Spinal cord (tissue), 10 donors: ENCODE data around the gene SOX5. TPM values are rescaled to one million over a fixed set of nuclear protein-coding genes. Genes with fewer than 3 reads are reported as not detected.

Experiments used
- DNase-seq, 6 donors: peaks; one replicate each; pipeline versions ENCODE4 v3.0.0 to v3.0.0-alpha.2; 2013 to 2015; ENCODE audit warnings: low spot score in 6 of 6, low read depth in 4 of 6
- H3K27ac ChIP-seq: one replicate; pipeline ENCODE4 v1.5.1; 2013; ENCODE audit warnings: low read depth, low read length, control low read depth
- H3K27me3 ChIP-seq: one replicate; pipeline ENCODE4 v1.6.1; 2013; ENCODE audit warnings: low read length; ENCODE audit not compliant: control insufficient read depth, insufficient read depth
- H3K36me3 ChIP-seq: one replicate; pipeline ENCODE4 v1.6.1; 2013; ENCODE audit warnings: low read length; ENCODE audit not compliant: control insufficient read depth, insufficient read depth
- H3K4me1 ChIP-seq: one replicate; pipeline ENCODE4 v1.6.1; 2013; ENCODE audit warnings: low read length; ENCODE audit not compliant: control insufficient read depth, insufficient read depth
- H3K4me3 ChIP-seq: one replicate; pipeline ENCODE4 v1.5.1; 2013; ENCODE audit warnings: low read depth, low read length, control low read depth
- H3K9me3 ChIP-seq: one replicate; pipeline ENCODE4 v1.6.1; 2013; ENCODE audit warnings: low read length; ENCODE audit not compliant: control insufficient read depth, insufficient read depth
- WGBS: methylation state at CpG from one replicate; pipeline ENCODE4 v1.1.5; 2013; ENCODE audit warnings: missing lambda C conversion rate; ENCODE audit not compliant: insufficient coverage; 5-methylcytosine and 5-hydroxymethylcytosine counted together
- polyA plus RNA-seq, 2 donors: library from polyadenylated mRNA; unstranded; fragments of 120-200 nt; gene quantifications; one replicate each; pipeline ENCODE4 v1.2.1, GENCODE V29; 2013; ENCODE audit not compliant: insufficient read length in 2 of 2
- total RNA-seq, 2 donors: library from RNA; depleted of rRNA in 1 of 2; stranded (reverse); fragments of 120-200 nt in 1 of 2; fragments of >200 nt in 1 of 2; gene quantifications; one replicate each; pipeline versions ENCODE4 v1.2.3 to v1.2.4, GENCODE V29; 2013 to 2014
- donor health status: healthy.

The SOX5 gene
- total and polyA plus RNA-seq, 4 donors, result 20.3 to 48.8 (median 41.8) TPM

DNA sequence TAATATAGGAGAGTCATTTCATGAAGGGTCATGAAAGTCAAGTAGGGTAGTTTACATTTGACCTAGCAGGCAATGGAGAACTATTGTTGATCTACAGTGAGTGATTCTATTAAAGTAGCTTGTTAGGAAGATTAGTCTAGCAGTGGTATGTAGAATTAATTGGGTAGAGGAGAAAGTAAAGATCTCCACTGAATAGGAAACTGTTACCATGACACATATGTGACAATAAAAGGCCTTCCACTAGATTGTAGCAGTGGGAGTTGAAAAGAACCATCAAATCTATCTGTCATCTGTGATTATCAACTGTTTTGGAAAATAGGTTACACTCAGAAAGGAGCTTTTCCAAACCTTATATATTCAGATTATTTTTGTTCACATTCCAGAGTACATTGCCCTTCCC is 92.3 kb downstream of the SOX5 start:
- H3K4me3 ChIP-seq, result no peak overlapping the region
- H3K36me3 ChIP-seq, result no peaks in the 10 kb centered on the region
- no peaks in the 10 kb centered on the region for H3K27me3 ChIP-seq
- no peak for DNase-seq
- no peaks in the 10 kb centered on the region for H3K4me1 ChIP-seq
- no peak overlapping the region for H3K27ac ChIP-seq
- H3K9me3 ChIP-seq, result peaks cover 7% of the 10 kb centered on the region

DNA sequence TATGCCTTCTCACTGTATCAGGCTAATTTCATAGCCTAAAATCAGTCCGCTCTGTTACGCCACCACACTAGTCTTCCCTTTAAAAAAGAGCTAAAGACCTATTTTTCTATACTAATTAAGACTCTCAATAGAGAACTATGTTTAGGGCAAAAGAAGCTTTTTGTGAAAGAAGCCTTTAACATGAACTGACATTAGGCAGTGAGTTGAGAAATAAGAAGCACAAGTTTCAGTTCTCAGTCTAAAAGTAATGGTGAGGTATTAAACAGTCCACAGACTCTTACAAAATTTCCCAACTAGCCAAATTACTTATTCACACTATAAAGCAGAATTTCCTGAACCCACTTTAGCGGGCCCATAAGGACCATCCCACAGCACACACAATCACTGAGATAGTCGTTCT is 93.7 kb downstream of the SOX5 start:
- WGBS, result no CpG with 5 or more reads among the region's 4 CpGs
- Histone ChIP-seq H3K4me3 (no peak overlapping the region), H3K27me3 (no peaks in the 10 kb centered on the region), H3K9me3 (peaks cover 7% of the 10 kb centered on the region), H3K36me3 (no peaks in the 10 kb centered on the region), H3K4me1 (no peaks in the 10 kb centered on the region), H3K27ac (no peak overlapping the region)
- DNase-seq, result no peak

- Histone ChIP-seq H3K4me3 (no peak overlapping the region), H3K27ac (no peak overlapping the region), H3K9me3 (peaks cover 7% of the 10 kb centered on the region), H3K4me1 (no peaks in the 10 kb centered on the region), H3K27me3 (no peaks in the 10 kb centered on the region), H3K36me3 (no peaks in the 10 kb centered on the region)
- no peak for DNase-seq
Observed at GRCh38 chr12:23854598-23854997, 94.9 kb downstream of the SOX5 start.

DNA sequence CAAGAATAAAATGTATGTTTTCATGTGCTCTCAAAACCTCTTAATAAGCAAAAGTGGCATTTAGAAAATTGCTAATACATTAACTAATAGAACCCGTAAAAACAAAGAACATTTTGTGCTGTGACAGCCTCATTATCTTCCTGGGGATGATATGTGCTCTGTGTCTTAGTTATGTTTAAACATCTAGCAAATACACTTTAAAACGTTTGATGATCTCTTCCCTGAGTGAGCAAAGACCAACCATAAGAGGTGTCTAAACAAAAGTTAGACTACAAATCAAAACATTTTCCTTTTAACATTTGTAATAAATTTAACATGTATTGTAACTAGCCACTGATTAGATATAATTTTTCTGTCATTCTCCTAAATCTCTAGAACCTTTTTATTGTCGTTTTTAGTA is 95.8 kb downstream of the SOX5 start:
- Histone ChIP-seq H3K9me3 (peaks cover 3% of the 10 kb centered on the region), H3K27me3 (no peaks in the 10 kb centered on the region), H3K4me1 (no peaks in the 10 kb centered on the region), H3K27ac (no peak overlapping the region), H3K4me3 (no peak overlapping the region), H3K36me3 (no peaks in the 10 kb centered on the region)
- no CpG with 5 or more reads among the region's 3 CpGs for WGBS
- DNase-seq, result no peak

GRCh38 chr12:23851602-23852001 is 97.9 kb downstream of the SOX5 start:
- no CpG with 5 or more reads among the region's 2 CpGs for WGBS
- H3K4me1 ChIP-seq, result no peaks in the 10 kb centered on the region
- H3K4me3 ChIP-seq, result no peak overlapping the region
- no peak overlapping the region for H3K27ac ChIP-seq
- DNase-seq, result no peak
- no peaks in the 10 kb centered on the region for H3K27me3 ChIP-seq
- no peaks in the 10 kb centered on the region for H3K9me3 ChIP-seq
- H3K36me3 ChIP-seq, result no peaks in the 10 kb centered on the region

DNA sequence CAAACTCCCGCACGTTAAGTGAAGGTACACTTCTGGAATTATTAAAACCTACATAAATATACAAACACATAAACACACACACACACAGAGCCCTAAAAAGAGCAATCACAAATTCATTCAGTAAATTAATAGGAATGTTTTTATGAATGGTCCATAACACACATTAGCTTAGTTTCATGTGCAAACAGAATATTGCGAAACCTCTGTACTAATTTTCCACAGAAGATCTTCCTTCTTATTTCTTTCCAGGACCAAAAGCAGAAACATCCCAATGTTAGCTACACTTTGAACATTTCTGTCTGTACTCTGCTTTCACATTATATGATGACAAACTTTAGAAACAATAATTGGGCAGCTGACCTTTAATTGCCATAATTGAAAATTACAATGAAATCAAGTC is 101.6 kb downstream of the SOX5 start:
- DNase-seq, result no peak
- no peaks in the 10 kb centered on the region for H3K27me3 ChIP-seq
- no peaks in the 10 kb centered on the region for H3K36me3 ChIP-seq
- no peak overlapping the region for H3K27ac ChIP-seq
- H3K4me3 ChIP-seq, result no peak overlapping the region
- no CpG with 5 or more reads among the region's 3 CpGs for WGBS
- H3K9me3 ChIP-seq, result no peaks in the 10 kb centered on the region
- no peaks in the 10 kb centered on the region for H3K4me1 ChIP-seq

GRCh38 chr12:23843958-23844357 is 105.5 kb downstream of the SOX5 start:
- H3K27me3 ChIP-seq, result no peaks in the 10 kb centered on the region
- WGBS, result no CpG with 5 or more reads among the region's 4 CpGs
- DNase-seq, result no peak

GRCh38 chr12:23834076-23834475 is 115.4 kb downstream of the SOX5 start:
- H3K27ac ChIP-seq, result no peak overlapping the region
- no peak for DNase-seq
- WGBS, result 83% methylated on average over 4 of the region's 7 CpGs
- no peaks in the 10 kb centered on the region for H3K9me3 ChIP-seq
- no peak overlapping the region for H3K4me3 ChIP-seq
- no peaks in the 10 kb centered on the region for H3K27me3 ChIP-seq
- no peaks in the 10 kb centered on the region for H3K4me1 ChIP-seq
- H3K36me3 ChIP-seq, result no peaks in the 10 kb centered on the region

More at GRCh38 chr12:23843958-23844357, 105.5 kb downstream of the SOX5 start:
- no peak overlapping the region for H3K4me3 ChIP-seq
- H3K27ac ChIP-seq, result no peak overlapping the region
- H3K36me3 ChIP-seq, result no peaks in the 10 kb centered on the region
- H3K9me3 ChIP-seq, result no peaks in the 10 kb centered on the region
- H3K4me1 ChIP-seq, result no peaks in the 10 kb centered on the region

DNA sequence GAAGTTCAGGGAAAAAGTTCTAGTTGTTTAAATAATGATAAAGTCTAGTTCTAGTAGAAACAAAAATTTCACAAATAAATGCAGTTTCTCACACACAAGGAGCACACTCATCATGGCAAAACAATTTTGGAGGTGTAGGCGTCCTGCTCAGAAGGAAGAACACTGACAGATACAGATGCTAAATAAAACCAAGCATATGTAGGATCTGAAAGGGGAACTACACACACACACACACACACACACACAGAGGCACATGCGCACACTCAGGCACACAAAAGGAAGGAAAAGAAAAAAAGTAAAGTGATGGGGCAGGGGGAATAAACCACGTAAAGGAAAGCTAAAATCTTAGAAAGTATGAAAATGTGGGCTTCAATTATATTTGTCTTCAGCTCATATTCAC is 117.7 kb downstream of the SOX5 start:
- Histone ChIP-seq H3K36me3 (no peaks in the 10 kb centered on the region), H3K4me3 (no peak overlapping the region), H3K27me3 (no peaks in the 10 kb centered on the region), H3K9me3 (no peaks in the 10 kb centered on the region), H3K27ac (no peak overlapping the region), H3K4me1 (no peaks in the 10 kb centered on the region)
- WGBS, result no CpG with 5 or more reads among the region's 3 CpGs
- DNase-seq, result no peak

GRCh38 chr12:23830210-23830609 is 119.3 kb downstream of the SOX5 start:
- Histone ChIP-seq H3K9me3 (no peaks in the 10 kb centered on the region), H3K4me3 (no peak overlapping the region), H3K4me1 (no peaks in the 10 kb centered on the region), H3K27ac (no peak overlapping the region), H3K27me3 (no peaks in the 10 kb centered on the region), H3K36me3 (no peaks in the 10 kb centered on the region)
- 25% methylated on average over 1 of the region's 2 CpGs for whole genome bisulfite sequencing
- no peak for DNase-seq
